Measurements from ENCODE around the gene AFDN.

DNA sequence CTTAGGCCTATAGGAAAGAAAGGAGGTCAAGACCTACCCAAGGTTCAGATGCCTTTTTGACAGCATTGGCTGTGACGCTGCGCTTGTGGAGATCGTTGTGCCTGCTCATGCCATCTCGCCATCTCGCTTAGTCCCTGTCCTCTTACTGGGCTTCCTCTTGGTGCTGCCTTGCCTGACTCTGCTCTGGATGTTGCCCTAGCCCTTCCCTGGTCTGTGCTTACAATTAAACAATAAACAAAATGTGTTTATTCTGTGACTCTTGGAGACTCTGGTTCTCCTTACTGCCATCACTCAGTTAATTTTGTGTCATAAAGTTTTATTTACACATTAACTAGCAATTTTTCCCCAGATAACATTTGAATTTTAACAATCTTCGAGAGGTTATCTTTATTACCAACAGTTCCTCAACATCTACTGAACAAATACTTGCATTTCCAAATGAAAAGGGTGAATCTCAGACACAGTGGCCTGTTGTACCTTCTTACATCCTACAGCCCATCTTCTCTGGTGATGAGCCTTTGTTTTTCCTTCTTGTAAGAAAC lies 11.6 kb downstream of the AFDN start:
- TF ChIP-seq, protein P1, sequence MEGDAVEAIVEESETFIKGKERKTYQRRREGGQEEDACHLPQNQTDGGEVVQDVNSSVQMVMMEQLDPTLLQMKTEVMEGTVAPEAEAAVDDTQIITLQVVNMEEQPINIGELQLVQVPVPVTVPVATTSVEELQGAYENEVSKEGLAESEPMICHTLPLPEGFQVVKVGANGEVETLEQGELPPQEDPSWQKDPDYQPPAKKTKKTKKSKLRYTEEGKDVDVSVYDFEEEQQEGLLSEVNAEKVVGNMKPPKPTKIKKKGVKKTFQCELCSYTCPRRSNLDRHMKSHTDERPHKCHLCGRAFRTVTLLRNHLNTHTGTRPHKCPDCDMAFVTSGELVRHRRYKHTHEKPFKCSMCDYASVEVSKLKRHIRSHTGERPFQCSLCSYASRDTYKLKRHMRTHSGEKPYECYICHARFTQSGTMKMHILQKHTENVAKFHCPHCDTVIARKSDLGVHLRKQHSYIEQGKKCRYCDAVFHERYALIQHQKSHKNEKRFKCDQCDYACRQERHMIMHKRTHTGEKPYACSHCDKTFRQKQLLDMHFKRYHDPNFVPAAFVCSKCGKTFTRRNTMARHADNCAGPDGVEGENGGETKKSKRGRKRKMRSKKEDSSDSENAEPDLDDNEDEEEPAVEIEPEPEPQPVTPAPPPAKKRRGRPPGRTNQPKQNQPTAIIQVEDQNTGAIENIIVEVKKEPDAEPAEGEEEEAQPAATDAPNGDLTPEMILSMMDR (IDR thresholded peaks at IDR 0.05; ENCODE audit: poor library complexity), result no peak
- TF ChIP-seq EZH2phosphoT487 (IDR thresholded peaks at IDR 0.05; ENCODE audit: low read depth, severe bottlenecking, unreplicated experiment), result no peak
- TF ChIP-seq EZH2 (IDR thresholded peaks at IDR 0.05; ENCODE audit: borderline replicate concordance), result no peak
